Activated naive CD4-positive, alpha-beta T cell treated with anti-CD3 and anti-CD28 coated beads, Interleukin-2, amount 50 U/mL, for 72 hours (primary cell): ENCODE data around the gene HEPACAM. TPM values are rescaled to one million over a fixed set of nuclear protein-coding genes. Genes with fewer than 3 reads are reported as not detected.

Experiments
- ATAC-seq, 2 donors: fragments of 150-1000 bp; cut with Tn5 transposase; 2 replicates each; pipeline ENCODE4 v1.10.0; 2021; ENCODE audit warnings: mild to moderate bottlenecking in 2 of 2, moderate library complexity in 2 of 2
- DNase-seq, 2 donors: peaks; one replicate each; pipeline ENCODE4 v3.0.0; 2021 to 2022; ENCODE audit warnings: low spot score in 2 of 2
- H3K27ac Mint-ChIP-seq, 2 donors: one replicate each; pipeline ENCODE4 v1.8.0; 2022; ENCODE audit warnings: mild to moderate bottlenecking in 2 of 2, mixed read lengths in 2 of 2
- H3K36me3 Mint-ChIP-seq, 2 donors: one replicate each; pipeline ENCODE4 v1.8.0; 2022; ENCODE audit warnings: mixed read lengths in 2 of 2
- H3K9me3 Mint-ChIP-seq, 2 donors: one replicate each; pipeline ENCODE4 v1.8.0; 2022; ENCODE audit warnings: mixed read lengths in 2 of 2
- total RNA-seq, 2 donors: library from RNA; stranded (reverse); gene quantifications; one replicate each; pipeline ENCODE4 v1.2.3, GENCODE V29; 2022

HEPACAM gene
- total RNA-seq, 2 donors from 2014 or later, result not detected

DNA sequence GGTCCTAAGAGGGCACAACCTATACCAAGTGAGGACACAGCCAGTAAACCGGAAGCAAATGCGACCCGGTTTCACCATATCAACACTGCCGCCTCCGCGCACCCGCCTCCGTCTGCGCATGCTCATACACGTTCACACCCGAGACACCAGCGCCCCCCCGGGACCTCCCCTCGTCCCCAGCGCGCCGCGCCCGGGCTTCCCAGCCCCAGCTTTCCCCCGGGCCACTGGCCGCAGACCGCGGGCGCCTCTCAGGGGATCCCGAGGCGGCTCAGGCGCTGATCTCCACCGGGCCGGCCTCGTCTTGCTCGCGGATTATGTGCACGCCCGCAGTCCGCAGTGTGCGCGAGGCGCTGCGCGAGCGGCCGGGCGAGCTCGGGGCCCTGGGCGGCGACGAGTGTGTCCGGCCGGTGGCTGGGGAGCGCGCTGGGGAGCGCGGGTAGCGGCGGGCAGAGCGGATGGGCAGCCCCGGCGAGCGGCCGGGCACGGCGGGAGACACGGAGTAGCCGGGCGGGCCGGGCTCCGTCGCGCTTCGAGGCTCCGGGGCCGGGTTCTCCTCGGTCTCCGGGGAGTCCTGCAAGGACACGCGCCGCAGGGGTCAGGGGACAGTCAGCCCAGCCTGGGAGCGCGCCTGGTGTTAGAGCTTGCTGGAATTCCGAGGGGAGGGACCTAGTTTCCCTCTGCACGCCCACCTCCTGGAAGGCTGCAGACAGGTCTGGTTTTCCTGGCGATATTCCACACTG lies 14.8 kb downstream of the HEPACAM start:
- no peaks in the 10 kb centered on the region for H3K36me3 Mint-ChIP-seq
- H3K27ac Mint-ChIP-seq, result no peak overlapping the region
- H3K9me3 Mint-ChIP-seq, result no peaks in the 10 kb centered on the region
- peak; percentile 77 to 87 for ATAC-seq
- DNase-seq, result peak; percentile 80 to 85

DNA sequence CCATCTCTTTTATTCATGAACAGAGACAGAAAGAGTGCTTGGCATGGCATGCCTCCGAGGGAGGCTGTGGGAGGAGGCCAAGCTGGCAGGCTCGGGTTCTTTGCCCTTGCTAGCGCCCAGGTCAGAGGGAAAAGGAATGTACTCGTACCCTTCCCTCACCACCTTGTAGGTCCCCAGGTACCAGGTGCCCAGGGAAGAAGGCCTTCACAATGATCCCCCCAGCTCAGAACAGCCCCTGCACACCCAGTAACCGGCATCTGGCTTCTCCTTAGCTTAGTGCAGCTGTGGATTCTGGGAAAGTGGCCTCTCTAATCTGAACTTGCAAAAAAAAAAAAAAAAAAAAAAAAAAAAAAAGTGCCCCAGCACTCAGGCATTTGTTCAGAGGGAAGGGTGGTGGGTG lies 15.5 kb downstream of the HEPACAM start:
- Mint-ChIP-seq H3K9me3 (no peaks in the 10 kb centered on the region), H3K27ac (no peak overlapping the region), H3K36me3 (no peaks in the 10 kb centered on the region)
- DNase-seq, result no peak
- no peak for ATAC-seq

DNA sequence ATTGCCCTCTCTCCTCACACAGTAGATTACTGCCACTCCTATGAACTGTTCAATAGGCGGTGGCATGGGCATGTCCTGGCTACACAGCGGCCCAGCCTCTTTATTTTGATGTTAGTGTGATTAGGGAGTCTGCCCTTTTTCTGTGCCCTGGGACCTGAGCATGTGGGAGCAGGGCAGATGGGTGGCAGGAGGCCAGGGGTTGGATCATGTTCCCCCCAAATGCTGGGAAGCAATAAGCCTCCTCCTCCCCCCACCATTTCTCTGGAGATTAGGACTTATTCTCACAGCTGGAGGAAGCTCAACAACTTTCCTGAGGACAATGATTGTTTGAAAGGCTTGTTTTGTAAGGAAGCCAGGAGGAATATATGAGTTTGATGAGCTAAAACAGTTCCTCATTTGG lies 15.9 kb downstream of the HEPACAM start:
- DNase-seq (no peak), ATAC-seq (no peak)
- Mint-ChIP-seq H3K9me3 (no peaks in the 10 kb centered on the region), H3K27ac (no peak overlapping the region), H3K36me3 (no peaks in the 10 kb centered on the region)

DNA sequence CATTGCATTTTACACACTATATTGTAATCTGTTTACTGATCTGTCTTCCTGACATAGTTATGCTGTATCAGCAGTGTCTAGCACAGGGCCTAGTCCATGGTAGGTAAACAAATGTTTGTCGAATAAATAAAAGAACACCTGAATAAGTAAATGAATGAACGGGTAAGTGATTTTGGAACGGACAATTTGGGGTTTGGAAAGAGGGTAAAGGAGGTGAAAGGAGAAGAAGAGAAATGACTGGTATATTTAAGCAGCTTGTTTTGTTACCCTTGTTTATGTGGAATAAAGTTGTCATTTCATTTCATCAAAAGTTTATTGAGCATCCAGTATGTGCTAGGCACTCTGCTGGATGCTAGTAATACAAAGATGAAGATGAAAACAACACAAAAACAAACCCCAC lies 16.9 kb downstream of the HEPACAM start, which contains the start of gene HEPN1:
TSS of gene HEPN1 (plus strand) at position 301 of the 400 bp plus-strand sequence.
- ATAC-seq, result no peak
- Mint-ChIP-seq H3K27ac (peak within 1 kb of the TSS in 1 of 2 donors; percentile 12), H3K9me3 (no peaks in the 10 kb centered on the region), H3K36me3 (no peaks in the 10 kb centered on the region)
- DNase-seq, result no peak

DNA sequence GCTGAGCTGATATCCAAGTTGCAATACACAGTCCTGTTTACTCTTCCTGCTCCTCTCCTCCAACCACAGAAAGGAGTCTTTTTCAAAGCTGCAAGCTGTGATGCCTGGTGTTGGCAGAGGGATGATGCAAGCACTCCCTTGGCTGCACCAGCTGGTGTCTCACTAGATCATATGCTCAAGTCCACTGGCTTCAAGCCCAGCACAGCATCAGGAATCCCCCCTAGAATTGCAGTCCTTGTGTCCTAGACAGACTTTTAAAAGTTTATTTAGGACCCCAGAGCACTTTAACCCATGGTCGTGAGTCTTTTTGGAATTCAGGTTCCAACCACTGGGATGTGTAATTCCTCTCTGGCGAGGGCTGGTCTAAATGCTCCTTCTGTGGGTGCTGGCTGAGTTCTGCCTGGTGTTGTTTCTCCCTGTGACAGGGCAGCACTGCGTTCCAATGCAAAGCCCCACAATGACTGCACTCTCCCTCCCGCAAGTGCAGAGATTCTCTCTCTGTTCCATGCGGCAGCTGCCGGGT lies 18.7 kb downstream of the HEPACAM start:
- no peak overlapping the region for H3K27ac Mint-ChIP-seq
- H3K36me3 Mint-ChIP-seq, result peaks cover 5% of the 10 kb centered on the region in 2 donors
- DNase-seq (no peak), ATAC-seq (no peak)
- H3K9me3 Mint-ChIP-seq, result peaks cover 0 to 6% of the 10 kb centered on the region in 2 donors

DNA sequence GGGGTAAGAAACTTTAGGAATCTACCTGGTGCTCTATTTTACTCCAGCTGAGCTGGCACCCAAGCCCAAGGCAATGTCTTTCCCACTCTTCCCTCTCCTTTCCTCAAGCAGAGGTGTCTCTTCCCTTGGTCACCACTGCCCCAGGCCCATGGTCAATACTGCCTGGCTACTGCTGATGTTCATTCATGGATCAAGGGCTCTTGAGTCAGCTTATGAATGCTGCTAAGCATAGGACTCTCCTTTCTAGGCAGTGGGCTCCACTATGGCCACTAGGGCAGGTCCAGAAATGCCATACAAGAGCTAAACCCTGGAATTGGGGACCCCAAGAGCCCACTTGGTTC lies 19.5 kb downstream of the HEPACAM start:
- ATAC-seq (no peak), DNase-seq (no peak)
- peaks cover 6 to 12% of the 10 kb centered on the region in 2 donors for H3K9me3 Mint-ChIP-seq
- H3K27ac Mint-ChIP-seq, result no peak overlapping the region
- H3K36me3 Mint-ChIP-seq, result peaks cover 5 to 13% of the 10 kb centered on the region in 2 donors

DNA sequence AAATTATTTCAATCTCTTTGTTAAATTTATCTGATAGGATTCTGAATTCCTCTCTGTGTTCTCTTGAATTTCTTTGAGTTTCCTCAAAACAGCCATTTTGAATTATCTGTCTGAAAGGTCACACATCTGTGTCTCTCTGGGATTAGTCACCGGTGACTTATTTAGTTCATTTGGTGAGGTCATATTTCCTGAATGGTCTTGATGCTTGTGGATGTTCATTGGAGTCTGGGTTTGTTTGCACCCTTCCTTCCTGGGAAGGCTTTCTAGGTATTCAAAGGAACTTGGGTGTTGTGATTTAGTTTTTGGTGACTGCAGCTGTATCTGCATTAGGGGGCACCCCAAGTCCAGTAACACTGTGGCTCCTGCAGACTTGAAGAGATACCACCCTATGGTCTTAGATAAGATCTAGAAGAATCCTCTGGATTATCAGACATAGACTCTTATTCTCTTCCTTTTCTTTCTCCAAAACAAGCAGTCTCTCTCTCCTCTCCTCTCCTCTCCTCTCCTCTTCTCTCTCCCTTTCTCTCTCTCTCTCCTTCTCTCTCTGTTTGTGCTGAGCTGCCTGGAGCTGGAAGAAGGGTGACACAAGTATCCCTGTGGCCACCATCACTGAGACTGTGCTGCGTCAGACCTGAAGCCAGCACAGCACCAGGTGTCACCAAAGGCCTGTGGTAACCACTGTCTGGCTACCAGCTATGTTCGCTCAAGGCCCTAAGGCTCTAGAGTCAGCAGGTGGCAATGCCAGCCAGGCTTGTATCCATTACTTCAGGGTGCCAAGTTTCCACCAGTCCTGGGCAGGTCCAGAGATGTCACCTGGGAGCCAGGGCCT lies 20.1 kb downstream of the HEPACAM start:
- peaks cover 5 to 13% of the 10 kb centered on the region in 2 donors for H3K36me3 Mint-ChIP-seq
- no peak overlapping the region for H3K27ac Mint-ChIP-seq
- peaks cover 6 to 12% of the 10 kb centered on the region in 2 donors for H3K9me3 Mint-ChIP-seq
- ATAC-seq (no peak), DNase-seq (no peak)

DNA sequence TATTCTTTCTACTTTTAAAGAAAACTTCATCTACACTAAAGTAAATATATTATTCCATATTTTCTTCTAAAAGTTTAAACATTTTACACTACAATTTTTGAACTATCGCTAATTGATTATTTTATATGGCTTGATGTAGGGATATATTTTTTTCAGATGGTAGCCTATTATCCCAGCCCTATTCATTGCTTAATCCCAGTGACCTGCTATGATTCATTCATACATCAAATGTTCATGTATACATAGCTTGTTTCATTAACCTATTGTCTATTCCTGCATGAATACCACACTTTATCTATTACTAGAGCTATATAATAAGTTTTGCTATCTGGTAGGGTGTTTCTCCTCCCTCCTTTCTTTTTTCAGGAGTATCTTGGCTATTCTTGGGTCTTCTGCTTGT lies 33.2 kb downstream of the HEPACAM start:
- Mint-ChIP-seq H3K9me3 (no peaks in the 10 kb centered on the region), H3K27ac (no peak overlapping the region), H3K36me3 (no peaks in the 10 kb centered on the region)
- ATAC-seq (no peak), DNase-seq (no peak)

DNA sequence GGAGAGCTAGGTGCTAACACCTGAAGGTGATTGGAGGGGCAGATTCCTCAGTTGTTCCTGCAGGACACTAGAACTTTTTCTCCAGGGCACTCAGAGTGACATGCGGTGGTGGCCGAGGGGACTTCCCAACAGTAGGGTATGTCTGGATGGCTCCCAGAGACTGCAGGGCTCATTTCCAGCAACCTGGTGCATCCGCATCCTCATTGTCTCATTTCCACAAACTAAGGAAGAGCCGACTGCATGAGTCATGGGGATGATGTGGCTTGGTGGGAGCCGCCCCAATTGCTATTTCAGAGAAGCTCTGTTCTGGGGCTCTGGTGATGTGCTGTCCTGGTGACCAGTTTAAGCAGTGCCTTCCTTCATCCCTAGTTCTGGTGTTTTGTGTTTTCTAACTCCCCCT lies 35.4 kb downstream of the HEPACAM start:
- ATAC-seq (no peak), DNase-seq (no peak)
- Mint-ChIP-seq H3K27ac (no peak overlapping the region), H3K9me3 (no peaks in the 10 kb centered on the region), H3K36me3 (no peaks in the 10 kb centered on the region)

DNA sequence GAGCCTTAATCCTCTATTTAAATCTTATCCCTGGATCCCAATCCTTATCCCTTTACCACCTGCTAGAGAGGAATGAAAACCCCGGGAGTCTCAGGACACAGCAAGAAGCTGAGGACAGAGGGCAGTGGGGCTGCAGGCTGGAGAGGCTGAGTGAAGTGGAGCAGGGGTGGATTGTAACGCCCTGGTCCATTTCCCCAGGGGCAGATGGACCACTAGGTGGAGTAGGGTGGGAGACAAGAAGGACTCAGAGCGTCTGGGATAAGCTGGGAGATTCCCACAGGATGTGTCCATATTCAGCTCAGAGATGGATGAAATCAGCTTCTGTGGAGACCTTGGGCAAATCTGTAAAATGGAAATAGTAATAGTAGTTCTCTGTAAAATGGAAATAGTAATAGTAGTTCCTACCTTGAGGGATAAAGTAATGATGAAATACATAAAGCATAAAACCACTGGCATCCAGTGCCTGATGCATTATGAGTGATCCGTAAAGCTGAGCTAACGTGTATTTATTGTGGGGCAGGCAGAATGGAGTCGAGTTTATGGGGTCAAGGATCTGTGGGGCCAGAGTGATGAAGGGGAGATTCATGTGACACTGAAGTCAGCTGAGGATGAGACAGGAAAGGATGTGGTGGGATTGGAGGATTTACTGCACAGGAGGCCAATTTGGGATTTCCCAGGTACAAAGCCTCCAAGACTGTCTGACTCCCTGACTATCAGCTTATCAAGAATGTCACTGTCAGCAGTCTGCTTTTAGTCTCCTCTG lies 36.3 kb downstream of the HEPACAM start:
- DNase-seq (peak in 1 of 2 donors; percentile 31), ATAC-seq (no peak)
- H3K36me3 Mint-ChIP-seq, result no peaks in the 10 kb centered on the region
- no peak overlapping the region for H3K27ac Mint-ChIP-seq
- no peaks in the 10 kb centered on the region for H3K9me3 Mint-ChIP-seq

DNA sequence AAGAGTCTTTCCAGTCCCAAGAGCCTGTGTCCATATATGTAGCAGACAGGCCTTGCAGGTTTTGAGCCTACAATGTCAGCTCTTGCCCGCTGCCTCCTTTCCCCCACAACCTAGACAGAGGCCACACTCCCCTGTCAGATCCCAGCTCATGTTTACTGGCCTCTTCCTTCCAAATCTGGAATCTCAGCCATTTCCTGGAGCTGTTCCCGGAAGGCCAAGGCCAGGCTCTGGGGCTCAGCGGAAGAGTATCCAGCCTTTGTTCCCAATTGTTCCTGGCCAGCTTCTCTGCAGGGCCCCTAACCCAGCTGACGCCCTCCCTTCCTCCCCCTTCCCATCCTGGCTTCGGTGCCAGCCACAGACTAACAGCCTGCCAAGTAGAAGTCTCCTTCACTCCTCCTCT lies 37.1 kb downstream of the HEPACAM start:
- ATAC-seq (no peak), DNase-seq (no peak)
- no peaks in the 10 kb centered on the region for H3K9me3 Mint-ChIP-seq
- no peaks in the 10 kb centered on the region for H3K36me3 Mint-ChIP-seq
- no peak overlapping the region for H3K27ac Mint-ChIP-seq

DNA sequence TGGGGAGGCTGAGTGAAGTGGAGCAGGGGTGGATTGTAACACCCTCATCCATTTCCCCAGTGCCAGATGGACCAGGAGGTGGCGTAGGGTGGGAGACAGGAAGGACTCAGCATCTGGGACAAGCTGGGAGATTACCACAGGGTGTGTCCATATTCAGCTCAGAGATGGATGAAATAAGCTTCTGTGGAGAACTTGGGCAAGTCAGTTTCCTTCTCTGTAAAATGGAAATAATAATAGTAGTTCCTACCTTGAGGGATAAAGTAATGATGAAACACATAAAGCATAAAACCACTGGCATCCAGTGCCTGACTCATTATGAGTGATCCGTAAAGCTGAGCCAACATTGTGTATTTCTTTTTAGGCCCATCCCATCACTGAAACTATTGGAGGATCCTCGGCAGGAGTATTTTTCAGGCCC lies 37.6 kb downstream of the HEPACAM start:
- no peaks in the 10 kb centered on the region for H3K9me3 Mint-ChIP-seq
- ATAC-seq (no peak), DNase-seq (no peak)
- no peak overlapping the region for H3K27ac Mint-ChIP-seq
- no peaks in the 10 kb centered on the region for H3K36me3 Mint-ChIP-seq

DNA sequence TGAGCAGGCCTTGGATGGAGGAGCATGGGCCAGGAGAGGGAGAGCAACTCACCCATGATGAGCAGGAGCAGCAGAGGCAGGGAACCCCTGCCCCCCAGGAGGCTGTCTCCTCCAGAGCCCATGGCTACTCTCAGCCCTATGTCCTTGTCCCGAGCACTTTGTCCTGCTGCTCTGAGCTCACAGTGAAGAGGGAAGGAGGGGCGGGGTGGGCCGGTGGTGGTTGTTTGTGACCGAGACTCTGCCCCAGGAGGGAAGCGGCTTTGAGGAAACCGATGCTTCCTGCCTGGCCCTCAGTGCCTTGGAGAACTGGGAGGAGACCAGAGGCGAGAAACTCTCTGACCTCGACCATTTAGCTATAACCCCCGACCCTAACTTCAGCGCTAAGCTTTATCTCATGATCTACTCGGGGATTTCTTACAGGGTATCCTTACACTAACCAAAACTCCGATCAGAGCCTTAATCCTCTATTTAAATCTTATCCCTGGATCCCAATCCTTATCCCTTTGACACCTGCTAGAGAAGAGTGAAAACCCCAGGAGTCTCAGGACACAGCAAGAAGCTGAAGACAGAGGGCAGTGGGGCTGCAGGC lies 38.1 kb downstream of the HEPACAM start, which contains the start of gene ROBO4:
TSS of gene ROBO4 (minus strand) at position 192 of the 589 bp plus-strand sequence. CDS start at position 122, 70 bp downstream.
- H3K36me3 Mint-ChIP-seq, result no peaks in the 10 kb centered on the region
- H3K27ac Mint-ChIP-seq, result no peak within 1 kb of the TSS
- ATAC-seq (no peak), DNase-seq (peak in 1 of 2 donors; percentile 30)
- no peaks in the 10 kb centered on the region for H3K9me3 Mint-ChIP-seq

DNA sequence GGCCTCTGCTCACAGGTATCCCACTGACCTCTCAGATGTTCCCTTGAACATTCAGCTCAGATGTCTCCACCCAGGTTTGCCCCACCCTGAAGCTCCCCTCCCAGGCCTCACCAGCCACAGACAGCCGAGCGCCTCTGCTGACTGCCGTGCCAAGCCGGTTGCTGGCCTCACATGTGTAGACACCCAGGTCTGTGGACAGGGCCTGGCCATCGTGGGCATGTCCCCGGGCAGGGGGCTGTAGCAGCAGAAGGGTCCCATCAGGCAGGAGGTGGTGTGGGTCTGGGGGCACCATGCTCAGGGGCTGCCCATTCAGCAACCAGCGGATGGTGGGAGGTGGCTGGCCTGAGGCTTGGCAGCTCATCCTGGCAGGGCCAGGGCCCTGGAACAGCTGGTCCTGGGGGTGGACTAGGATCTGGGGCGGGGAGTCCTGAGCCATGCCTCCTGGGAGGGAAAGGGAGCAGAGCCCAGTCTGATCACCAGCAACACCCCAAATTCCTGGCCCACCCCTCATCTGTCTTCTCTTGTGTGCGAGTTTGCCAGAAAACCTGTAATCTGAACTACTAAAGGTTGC lies 38.9 kb downstream of the HEPACAM start:
- Mint-ChIP-seq H3K36me3 (no peaks in the 10 kb centered on the region), H3K27ac (no peak overlapping the region), H3K9me3 (no peaks in the 10 kb centered on the region)
- ATAC-seq, result no peak
- DNase-seq, result peak in 1 of 2 donors; percentile 45

DNA sequence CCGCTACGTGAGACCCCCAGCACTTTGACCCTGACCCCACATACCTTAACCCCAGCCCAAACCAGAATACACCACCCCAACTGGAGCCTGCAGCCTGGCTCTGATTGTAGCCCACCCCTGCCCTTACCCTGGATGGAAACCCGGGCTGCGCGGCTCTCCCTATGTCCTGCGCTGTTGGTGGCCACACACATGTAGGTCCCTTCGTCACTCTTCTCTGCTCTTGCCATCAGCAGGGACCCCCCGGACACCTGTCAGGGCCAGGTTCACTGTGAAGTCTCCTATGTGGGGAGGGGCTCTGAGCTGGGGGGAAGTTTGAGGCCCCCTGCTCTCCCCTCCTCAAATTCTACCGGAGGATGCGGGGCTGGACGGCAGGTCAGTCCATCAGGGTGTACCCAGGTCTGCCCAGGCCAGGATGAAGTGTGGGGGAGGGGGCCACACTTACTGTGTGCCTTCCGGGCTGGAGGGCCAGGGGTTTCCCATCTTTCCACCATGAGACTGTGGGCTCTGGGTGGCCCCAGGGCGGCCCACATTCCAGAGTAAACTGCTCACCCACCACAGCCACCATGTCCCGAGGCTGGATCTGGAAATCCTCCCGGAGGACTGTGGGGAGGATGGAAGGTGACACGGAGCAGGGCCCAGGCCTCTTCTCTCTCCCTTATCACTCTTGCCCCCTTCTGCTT lies 39.6 kb downstream of the HEPACAM start:
- H3K36me3 Mint-ChIP-seq, result no peaks in the 10 kb centered on the region
- DNase-seq, result peak in 1 of 2 donors; percentile 33
- no peak overlapping the region for H3K27ac Mint-ChIP-seq
- no peaks in the 10 kb centered on the region for H3K9me3 Mint-ChIP-seq
- no peak for ATAC-seq
